Measurements from ENCODE around the gene NSL1. TPM values are rescaled to one million over a fixed set of nuclear protein-coding genes. Genes with fewer than 3 reads are reported as not detected.
A peak's percentile ranks its signal among the peaks of the same experiment; 100 is the strongest.
"Not testable (repeated sequence)": the region's sequence is repeated elsewhere in the genome, so short reads cannot be mapped to it uniquely, and the experiment has no call there.

NSL1 gene
- polyA plus RNA-seq, 5 donors = 37.6 to 53.0 (median 43.7) TPM

GRCh38 chr1:212752934-212753497 is 38.6 kb downstream of the NSL1 start:
- DNase-seq = no peak

GRCh38 chr1:212752252-212752933 is 39.2 kb downstream of the NSL1 start:
- no peak for DNase-seq

- DNase-seq = peak; percentile 62 to 66
These were observed 41.6 kb downstream of the NSL1 start for GRCh38 chr1:212749821-212750535.

- no peak for DNase-seq
These were observed 45.0 kb downstream of the NSL1 start for GRCh38 chr1:212746546-212746945.

- no peak for DNase-seq
These were observed 46.3 kb downstream of the NSL1 start for GRCh38 chr1:212745303-212745702.

- DNase-seq = no peak
These were observed 47.6 kb downstream of the NSL1 start for GRCh38 chr1:212743901-212744475.

- no peak for DNase-seq
These were observed 53.2 kb downstream of the NSL1 start for GRCh38 chr1:212738330-212738729.

- DNase-seq = no peak
These were observed 54.0 kb downstream of the NSL1 start for GRCh38 chr1:212737559-212737958.

GRCh38 chr1:212733109-212733508 is 58.5 kb downstream of the NSL1 start:
- no peak for DNase-seq

GRCh38 chr1:212731630-212732029 is 59.9 kb downstream of the NSL1 start:
- no peak for DNase-seq

- DNase-seq = no peak
These were observed 63.0 kb downstream of the NSL1 start for GRCh38 chr1:212728606-212729005.

- DNase-seq = no peak
These were observed 64.0 kb downstream of the NSL1 start for GRCh38 chr1:212727386-212728181.

- DNase-seq = not testable (repeated sequence)
These were observed 66.9 kb downstream of the NSL1 start for GRCh38 chr1:212724679-212725078.

- DNase-seq = no peak
These were observed 69.2 kb downstream of the NSL1 start for GRCh38 chr1:212722270-212722957.

GRCh38 chr1:212721388-212722247 is 70.0 kb downstream of the NSL1 start:
- DNase-seq = no peak

- no peak for DNase-seq
These were observed 71.9 kb downstream of the NSL1 start for GRCh38 chr1:212719633-212720032.

GRCh38 chr1:212718499-212718898 is 73.1 kb downstream of the NSL1 start:
- peak; percentile 10 to 20 for DNase-seq

- DNase-seq = no peak
These were observed 75.4 kb downstream of the NSL1 start for GRCh38 chr1:212716161-212716560.

GRCh38 chr1:212713465-212714136 is 78.0 kb downstream of the NSL1 start:
- no peak for DNase-seq

All from right lung (tissue), 5 donors.